NCI-H128 (cell line): Measurements from ENCODE around the gene QTRT2.

Experiments
- DNase-seq: peaks from one replicate; lab custom pipeline; 2025; ENCODE audit not compliant: unreplicated experiment; lab: John Stamatoyannopoulos, UW

QTRT2 gene

DNA sequence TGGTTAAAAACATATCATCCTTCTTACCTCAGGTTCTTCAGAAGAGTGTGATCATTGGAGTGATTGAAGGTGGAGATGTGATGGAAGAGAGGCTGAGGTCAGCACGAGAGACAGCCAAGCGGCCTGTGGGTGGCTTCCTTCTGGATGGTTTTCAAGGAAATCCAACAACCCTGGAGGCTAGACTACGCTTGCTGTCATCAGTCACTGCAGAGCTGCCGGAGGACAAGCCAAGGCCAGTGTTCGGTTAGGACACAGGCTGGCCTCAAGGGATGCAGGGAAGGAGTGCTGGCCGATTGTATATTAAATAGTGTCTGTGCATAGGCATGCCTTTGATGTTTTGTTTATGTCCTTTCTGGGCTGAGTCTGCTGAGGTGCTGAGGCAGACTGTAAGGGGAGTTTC, 20.2 kb downstream of the QTRT2 start:
- DNase-seq, result no peak

DNA sequence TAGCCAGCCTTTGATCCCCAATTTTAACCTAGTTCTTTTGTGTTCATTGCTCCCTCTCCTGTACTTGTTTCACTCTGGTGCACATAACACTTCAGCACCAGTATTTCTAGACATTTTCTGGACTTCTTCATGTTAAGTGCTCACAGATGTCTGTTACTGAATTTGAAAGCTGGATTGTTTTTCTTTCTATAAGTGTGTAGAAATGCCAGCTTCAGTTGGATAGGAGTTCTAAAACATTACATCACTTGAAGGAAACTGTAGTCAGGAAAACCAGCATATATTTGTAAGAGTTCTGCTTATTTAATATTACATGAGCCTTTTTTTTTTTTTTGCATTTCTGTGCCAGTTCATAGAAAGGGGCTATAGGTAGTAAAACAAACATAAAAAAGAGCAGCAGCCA, 21.6 kb downstream of the QTRT2 start:
- no peak for DNase-seq

DNA sequence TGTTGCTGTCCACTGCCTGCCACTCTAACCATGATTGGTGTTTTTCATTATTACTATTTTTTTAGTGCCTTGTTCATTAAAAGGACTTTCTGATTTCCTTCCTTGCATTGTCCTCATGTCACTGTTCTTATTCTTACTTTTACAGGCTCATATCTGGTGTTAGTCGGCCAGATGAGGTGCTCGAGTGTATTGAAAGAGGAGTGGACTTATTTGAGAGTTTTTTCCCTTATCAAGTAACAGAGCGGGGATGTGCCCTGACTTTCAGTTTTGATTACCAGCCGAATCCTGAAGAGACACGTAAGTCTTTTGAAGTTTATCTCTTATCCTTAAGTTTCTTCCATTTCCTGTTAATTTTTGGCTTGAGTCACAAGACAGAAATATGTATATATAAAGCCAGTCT, 23.2 kb downstream of the QTRT2 start:
- no peak for DNase-seq

DNA sequence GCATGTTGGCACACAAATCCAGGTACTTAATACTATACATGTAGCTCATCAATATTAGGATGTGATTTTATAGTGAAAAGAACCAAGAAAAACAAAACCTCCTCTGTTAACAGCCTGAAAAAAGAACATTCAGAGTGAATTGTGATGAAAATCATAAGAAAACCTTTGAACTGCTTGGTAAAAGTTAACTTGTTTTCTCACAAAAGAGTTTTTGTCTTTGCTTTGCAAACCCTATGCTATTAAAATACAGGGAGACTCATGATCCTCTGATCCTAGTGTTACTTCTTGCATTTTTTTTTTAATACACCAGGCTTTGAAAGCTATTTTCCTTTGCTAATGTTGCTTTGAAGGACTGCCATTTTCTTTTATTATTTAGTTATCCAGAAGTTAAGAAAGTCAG, 23.7 kb downstream of the QTRT2 start:
- no peak for DNase-seq

DNA sequence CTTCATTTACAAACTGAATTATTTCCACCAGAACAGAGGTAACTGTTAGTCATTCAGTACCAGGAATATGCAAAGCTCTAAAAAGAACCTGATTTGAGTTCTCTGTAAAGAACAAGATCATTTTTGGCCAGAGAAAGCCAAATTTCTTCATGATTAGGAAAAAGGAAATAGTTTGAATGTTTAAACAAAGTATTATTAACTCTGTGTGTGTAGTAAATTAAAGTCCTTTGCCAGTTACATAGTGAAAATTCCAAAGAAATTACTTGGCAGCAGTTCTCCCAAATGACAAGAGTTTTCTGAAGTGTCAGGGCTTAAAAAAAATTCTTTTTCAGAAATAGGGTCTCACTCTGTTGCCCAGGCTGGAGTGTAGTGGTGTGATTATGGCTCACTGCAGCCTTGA, 24.5 kb downstream of the QTRT2 start:
- no peak for DNase-seq

DNA sequence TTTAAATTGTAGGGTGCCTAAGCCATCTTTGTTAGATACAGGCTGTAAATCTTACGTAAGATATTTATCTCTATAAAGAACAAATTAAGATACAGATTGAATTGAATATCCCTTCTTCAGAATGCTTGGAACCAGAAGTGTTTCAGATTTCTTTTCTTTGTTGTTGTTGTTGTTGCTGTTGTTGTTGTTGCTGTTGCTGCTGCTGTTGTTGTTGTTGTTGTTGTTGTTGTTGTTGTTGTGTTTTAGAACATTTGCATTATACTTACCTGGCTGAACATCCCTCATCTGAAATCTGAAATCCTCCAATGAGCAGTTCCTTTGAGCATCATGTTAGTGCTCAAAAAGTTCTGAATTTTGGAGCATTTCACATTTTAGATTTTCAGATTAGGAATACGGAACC, 26.6 kb downstream of the QTRT2 start:
- DNase-seq, result no peak

DNA sequence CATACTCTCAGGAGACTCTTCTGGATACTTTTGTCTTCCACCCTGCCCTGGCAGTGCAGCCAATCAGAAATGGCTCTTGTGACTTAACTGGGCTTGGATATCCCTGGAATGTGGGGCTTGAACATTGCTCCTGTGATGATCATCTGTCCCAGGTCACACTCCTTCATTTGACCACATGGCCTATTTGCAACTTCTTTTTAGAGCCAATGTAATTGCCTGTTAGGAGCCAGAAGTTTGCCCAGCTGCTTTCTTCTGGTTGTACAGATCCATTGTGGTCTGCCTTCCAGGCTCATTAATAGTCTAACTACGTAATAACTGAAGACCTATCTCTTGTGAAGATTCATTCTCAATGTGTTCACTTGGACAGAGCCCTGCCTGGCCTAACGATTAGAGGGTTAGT, 29.8 kb downstream of the QTRT2 start:
- DNase-seq, result no peak

DNA sequence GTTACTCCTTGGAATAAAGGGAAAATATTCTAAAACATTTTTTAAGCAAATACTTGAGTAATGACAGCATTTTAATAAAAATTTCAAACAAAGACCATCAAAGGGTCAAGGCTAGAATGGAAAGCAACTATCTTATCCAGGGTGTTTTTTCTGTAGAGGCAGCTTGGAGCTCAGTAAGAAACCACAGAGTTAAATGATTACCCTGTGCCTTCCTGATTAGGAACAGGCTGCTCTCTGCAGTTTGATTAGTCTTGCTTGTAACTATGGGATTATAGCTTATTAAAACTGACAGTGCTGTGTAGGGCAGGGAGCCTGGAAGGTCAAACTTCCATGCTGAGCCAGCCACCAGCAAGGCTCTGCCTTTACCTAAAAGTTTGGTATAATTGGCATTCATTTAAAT, 33.1 kb downstream of the QTRT2 start:
- no peak for DNase-seq

DNA sequence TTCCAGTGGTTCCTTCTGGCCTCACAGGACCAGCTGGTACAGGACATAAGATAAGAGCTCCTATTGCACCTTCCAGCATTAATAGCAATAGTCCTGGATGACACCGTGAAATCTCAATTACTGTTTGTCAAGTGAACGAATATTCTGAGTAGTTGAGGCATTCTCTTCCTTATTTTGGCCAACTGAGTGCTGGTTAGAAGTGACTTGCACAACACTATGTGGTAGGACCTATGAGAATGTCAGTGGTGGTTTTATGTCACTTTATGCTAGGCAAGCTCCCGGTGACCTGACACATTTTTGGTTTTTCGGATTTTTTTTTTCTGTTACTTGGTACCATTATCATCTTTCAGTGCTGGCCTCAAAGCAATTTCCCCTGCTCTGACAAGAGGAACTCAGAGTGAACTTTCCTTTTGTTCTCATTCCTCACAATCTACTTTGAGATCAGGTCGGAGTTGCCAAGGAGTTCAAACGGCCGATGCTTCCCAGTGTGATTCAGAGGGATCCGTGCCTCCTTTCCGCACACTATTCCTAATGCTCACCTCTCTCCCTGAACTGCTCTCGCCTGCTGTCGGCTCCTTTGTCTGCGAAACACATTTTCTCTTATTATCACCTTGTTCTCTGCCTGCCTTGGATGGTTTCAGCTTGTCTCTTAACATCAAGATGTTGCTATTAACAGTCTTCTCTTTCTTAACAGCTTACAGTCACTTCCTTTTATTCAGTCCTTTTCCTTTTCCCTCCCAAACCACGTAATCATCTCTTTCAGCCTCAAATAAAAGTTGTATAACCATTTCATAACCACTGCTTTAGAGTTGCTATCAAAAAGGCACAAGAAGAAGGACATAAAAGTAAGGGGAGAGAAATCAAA, 35.8 kb downstream of the QTRT2 start:
- no peak for DNase-seq

DNA sequence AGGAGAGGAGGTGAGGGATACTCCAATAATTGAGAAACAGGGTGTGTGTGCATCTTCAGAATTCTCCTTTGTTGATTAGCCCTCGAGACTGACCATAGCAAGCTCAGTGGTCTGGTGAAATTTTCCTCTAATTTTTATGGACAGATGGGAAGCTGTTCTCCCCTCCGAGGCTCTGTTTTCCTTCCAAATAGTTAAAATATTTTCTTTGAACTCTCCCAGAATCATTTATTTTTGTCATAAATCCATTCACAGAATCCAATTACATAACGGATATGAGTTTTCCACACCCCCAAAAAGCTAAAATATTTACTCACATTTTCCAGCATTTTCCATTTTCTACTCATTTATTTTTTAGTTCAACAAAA, 36.5 kb downstream of the QTRT2 start:
- no peak for DNase-seq

DNA sequence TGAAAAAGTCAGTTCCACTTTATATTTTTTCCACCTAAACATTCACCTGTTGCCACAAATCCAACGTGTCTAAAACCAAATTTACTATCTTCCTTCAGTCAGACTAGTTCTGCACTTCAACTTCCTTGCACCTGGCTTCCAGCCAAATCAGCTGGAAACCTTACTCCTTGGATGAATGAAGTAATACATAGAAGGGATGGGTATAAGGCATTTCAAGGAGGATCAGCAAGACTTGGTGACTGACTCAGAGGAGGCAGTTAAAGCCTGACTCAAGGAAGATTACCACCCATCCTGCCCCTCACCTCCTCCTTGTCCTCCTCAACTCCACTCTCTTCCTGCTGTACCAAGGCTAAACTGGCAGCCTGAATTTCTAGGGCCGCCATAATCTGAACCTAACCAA, 37.1 kb downstream of the QTRT2 start:
- no peak for DNase-seq

DNA sequence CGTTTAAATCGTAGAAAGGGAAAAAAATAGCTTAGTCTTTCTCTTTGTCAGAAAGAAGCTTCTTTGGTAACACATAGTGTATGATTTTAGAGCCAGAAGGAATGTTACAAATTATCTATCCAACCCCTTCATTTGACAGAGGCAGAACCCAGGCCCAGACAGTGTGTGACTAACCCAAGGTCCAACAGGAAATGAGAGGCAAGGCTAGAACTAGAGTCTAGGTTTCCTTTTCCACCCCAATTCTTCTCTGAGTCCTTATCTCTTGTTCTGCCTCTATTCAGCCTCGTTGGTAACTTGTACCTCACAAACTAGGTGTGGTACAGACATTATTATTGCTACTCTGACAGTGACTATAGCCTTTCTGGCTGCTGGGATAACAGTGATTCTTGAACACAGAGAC, 39.3 kb downstream of the QTRT2 start:
- DNase-seq, result no peak

DNA sequence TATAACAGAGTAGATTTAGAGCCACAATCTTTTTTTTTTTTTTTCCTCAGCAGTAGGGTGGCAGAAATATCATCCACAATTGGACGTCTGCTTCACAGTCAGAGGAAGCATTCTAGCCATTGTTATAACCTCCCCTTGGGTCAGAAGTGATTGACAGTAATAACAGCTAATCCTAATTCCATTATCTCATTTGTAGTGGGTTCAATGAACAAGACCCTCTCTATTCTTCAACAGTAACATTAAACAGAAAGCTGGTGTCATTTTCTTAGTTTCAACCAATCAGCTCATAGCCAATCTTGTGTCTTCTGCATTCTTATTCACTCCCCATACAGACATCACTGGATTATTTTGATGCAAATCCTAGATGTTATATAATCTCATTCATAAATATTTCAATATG, 44.6 kb downstream of the QTRT2 start:
- no peak for DNase-seq

DNA sequence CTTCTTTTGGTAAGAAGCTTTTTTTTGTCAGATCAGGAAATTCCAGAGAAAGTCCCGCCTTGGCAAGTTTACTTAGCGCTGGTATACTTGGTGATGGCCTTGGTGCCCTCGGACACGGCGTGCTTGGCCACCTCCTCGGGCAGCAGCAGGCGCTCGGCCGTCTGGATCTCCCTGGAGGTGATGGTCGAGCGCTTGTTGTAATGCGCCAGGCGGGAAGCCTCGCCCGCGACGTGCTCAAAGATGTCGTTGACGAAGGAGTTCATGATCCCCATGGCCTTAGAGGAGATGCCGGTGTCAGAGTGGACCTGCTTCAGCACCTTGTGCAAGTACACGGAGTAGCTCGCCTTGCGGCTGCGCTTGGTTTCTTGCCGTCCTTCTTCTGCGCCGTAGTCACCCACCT, 46.6 kb downstream of the QTRT2 start:
- DNase-seq, result no peak

DNA sequence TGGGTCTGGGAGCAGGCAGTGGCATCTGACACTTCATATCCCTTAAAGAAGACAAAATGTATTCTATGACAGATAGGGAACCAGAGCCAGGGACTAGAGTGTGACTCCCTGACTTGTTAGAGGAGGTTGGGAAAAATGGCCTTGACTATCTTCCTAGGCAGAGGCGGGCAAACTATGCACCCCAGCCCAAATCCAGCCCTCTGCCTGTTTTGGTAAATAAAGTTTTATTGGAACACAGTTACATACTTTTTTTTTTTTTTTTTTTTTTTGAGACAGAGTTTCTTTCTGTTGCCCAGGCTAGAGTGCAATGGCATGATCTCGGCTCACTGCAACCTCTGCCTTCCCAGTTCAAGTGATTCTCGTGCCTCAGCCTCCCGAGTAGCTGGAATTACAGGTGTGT, 47.3 kb downstream of the QTRT2 start:
- no peak for DNase-seq

DNA sequence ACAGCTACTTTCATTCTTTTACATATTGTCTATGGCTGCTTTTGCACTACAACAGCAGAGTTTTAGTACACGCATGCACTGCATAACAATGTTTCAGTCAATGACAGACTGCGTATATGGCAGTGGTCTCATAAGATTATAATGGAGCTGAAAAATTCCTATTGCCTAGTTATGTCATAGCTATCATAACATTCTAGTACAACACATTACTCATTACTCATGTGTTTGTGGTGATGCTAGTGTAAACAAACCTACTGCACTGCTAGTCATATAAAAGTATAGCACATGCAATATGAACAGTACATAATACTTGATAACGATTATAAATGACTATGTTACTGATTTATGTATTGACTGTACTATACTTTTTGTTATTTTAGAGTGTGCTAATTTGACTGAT, 47.9 kb downstream of the QTRT2 start:
- no peak for DNase-seq

DNA sequence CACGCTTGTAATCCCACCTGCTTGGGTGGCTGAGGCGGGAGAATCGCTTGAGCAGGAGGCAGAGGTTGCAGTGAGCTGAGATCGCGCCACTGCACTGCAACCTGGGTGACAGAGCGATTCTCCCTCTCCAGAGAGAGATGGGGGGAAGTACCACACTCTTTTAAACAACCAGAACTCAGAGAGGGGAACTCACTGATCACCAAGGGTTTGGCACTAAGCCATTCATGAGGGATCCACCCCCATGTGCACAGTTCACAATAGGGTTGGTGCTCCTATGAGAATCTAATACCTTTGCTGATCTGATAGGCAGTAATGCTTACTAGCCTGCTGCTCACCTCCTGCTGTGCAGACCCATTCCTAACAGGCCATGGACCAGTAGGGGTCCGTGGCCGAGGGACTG, 51.6 kb downstream of the QTRT2 start:
- no peak for DNase-seq

DNA sequence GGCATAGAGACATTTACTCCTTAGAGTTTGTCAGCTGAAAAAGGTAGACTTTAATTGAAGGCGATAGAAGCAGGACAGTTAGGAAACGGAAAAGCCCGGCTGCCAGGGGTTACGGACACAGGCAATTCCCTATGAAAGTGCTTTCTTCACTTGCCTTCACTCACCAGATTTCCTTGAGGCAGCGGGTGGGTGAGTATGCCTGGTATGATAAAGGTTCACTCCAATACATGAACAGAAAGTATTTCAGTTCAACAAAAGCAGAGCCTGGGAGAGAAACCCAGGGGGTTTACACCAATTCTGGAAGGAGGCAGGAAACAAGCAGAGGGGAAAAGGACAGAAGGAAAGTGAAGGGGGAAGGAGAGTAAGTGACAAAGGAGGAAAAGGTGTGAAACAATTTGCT, 53.9 kb downstream of the QTRT2 start:
- DNase-seq, result no peak

DNA sequence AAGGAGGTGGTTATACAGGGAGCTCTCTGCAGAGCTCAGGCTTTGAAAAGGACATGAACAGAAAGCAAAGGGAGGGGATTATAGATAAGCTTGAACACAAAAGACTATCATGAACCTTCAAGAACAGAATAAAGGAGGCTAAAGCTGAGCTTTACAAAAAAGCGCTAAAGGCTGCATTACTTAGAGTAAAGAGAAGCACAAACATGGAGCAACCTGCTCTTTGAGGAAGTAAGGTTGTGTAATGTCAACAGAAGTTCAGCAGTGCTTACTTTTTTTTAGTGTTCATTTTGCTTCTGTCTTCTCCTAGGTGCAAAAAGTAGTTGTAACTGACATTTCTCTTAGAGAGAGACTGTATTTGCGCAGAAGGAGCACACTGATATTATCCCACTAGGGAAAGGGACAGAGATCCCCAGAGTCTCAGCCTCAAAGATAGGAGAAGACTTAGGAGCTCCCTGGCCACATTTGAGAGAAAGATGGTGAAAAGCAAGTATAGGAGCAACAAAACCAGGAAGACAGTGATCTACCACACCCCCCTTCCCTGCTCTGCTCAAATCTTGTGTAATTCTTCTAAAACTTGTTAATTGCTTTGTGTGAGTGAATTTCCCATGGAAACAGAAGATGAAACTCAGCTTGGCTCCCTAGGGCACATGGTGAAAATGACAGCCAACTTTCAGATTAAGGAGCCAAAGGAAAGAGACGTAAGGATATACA, 54.7 kb downstream of the QTRT2 start:
- no peak for DNase-seq

DNA sequence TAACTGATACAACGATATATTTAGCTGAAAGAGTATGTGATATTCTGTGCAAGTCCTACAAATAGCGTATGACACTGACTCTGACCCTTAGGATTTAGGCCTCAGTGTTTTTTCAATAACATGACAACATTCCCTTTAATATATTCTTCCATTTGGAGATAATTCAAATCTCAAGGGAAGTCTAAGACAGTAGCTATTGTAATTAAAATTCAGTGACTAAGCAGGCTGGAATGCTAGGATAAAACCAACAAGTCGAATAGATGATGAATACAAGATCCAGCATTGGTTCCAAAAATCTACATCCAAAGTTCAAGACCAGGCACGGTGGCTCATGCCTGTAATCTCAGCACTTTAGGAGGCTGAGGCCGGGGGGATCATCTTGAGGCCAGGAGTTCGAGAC, 56.2 kb downstream of the QTRT2 start:
- DNase-seq, result no peak

DNA sequence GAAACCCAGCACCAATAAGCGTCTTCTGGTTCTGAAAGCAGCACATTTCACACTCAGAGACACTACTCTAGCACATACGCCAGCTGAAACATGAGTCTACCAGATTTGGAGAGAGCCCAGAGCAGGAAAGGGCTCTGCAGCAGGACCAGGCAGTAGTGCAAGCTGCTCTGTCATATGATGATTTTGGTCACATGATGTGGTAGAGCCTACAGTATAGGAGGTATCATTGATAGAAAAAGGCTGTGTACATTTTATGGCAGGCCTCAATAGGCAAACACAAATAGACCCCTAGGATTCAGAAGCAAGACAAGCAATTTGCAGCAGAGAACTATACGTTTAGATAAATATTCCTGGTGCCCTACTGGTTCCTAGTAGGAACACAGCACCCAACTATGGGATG, 58.2 kb downstream of the QTRT2 start:
- no peak for DNase-seq

DNA sequence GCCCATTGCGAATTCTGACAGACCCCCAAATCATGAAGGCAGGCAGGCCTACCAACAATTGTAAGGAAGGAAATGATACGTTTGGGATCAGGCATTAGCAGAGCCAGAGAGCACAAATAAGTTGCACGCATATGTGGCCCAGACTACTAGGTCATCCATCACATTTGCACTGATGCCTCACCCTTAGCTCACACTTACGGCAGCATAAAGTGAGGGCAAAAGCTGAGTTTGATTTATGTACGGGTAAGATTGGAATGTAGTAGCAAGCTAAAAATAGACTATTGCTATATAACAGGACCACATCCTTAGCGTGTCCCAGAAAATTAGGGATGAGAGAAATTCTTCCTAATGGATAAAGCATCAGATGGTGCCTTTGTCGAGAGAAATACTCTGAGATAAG, 58.6 kb downstream of the QTRT2 start:
- no peak for DNase-seq

DNA sequence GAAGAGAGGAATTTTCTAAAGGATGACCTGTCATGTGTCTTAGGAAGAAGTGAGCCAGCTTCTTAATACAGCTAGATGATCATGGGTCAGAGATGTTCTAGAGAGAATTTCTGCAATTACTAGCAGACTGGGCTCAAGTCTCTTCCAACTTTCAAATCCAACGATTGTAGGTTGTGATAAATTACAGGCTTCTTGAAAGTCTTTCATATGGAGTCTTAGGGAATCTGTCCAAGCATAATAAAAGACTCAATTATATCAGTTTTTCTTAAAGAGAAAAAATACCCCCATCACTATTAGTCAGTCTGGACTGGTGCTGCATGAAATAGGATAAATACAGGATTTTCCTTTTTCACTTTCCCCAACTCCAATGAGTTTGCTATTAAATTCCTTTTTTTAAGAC, 63.2 kb downstream of the QTRT2 start:
- no peak for DNase-seq
